ENCODE results near the gene GINS3.

- TF ChIP-seq CTCF (IDR thresholded peaks at IDR 0.05; ENCODE audit: low read depth, low read length) (no peak), EZH2phosphoT487 (IDR thresholded peaks at IDR 0.05; ENCODE audit: low read depth) (no peak)
Observed at GRCh38 chr16:58360041-58360634, 32.1 kb upstream of the GINS3 start.

Data from OCI-LY3 (cell line).